Dendritic cell treated with granulocyte-macrophage colony-stimulating factor and Interleukin-4, amounts not matched to agents 40 ng/mL and 50 ng/mL, for 4 days (primary cell): ENCODE results near the gene TP53BP2.
"Not testable (repeated sequence)": the region's sequence is repeated elsewhere in the genome, so short reads cannot be mapped to it uniquely, and the experiment has no call there.

Source experiments
- H3K27ac Mint-ChIP-seq: one replicate; pipeline ENCODE4 v1.8.0; 2022; ENCODE audit warnings: mild to moderate bottlenecking, mixed read lengths
- H3K27me3 Mint-ChIP-seq: one replicate; pipeline ENCODE4 v1.8.0; 2022; ENCODE audit warnings: mild to moderate bottlenecking, mixed read lengths
- H3K36me3 Mint-ChIP-seq: one replicate; pipeline ENCODE4 v1.8.0; 2022; ENCODE audit warnings: low read depth, mixed read lengths
- H3K4me1 Mint-ChIP-seq: one replicate; pipeline ENCODE4 v1.8.0; 2022; ENCODE audit warnings: low read depth, mixed read lengths
- H3K4me3 Mint-ChIP-seq: one replicate; pipeline ENCODE4 v1.8.0; 2022; ENCODE audit warnings: mild to moderate bottlenecking, moderate library complexity, mixed read lengths
- H3K9me3 Mint-ChIP-seq: one replicate; pipeline ENCODE4 v1.8.0; 2022; ENCODE audit warnings: mixed read lengths
- intact Hi-C: fragments of 100-400 bp; cut with micrococcal nuclease; formaldehyde crosslinking; loops from one replicate; pipeline ENCODE4 v1.15.0; 2022

Gene TP53BP2

GRCh38 chr1:223832637-223832943, 13.2 kb downstream of the TP53BP2 start:
- H3K27ac Mint-ChIP-seq = peak overlapping the region; percentile 89

GRCh38 chr1:223831755-223832636, 13.8 kb downstream of the TP53BP2 start:
- Mint-ChIP-seq H3K4me3 (peak overlapping the region; percentile 65), H3K4me1 (peaks cover 21% of the 10 kb centered on the region), H3K36me3 (peaks cover 6% of the 10 kb centered on the region), H3K27me3 (no peaks in the 10 kb centered on the region), H3K27ac (peak overlapping the region; percentile 89), H3K9me3 (no peaks in the 10 kb centered on the region)
- intact Hi-C loops = loop anchor here (2.0 kb wide), 1 partner anchor 13 kb away; the partner anchor contains the start of gene TP53BP2

More at GRCh38 chr1:223832637-223832943, 13.2 kb downstream of the TP53BP2 start:
- no peaks in the 10 kb centered on the region for H3K9me3 Mint-ChIP-seq
- H3K27me3 Mint-ChIP-seq = no peaks in the 10 kb centered on the region
- intact Hi-C loops = no loop called here
- peaks cover 6% of the 10 kb centered on the region for H3K36me3 Mint-ChIP-seq
- peaks cover 18% of the 10 kb centered on the region for H3K4me1 Mint-ChIP-seq
- H3K4me3 Mint-ChIP-seq = peak overlapping the region; percentile 50

- H3K9me3 Mint-ChIP-seq = no peaks in the 10 kb centered on the region
- H3K27ac Mint-ChIP-seq = peak overlapping the region; percentile 65
- no peak overlapping the region for H3K4me3 Mint-ChIP-seq
- intact Hi-C loops = loop anchor here (2.0 kb wide), 1 partner anchor 15 kb away; the partner anchor contains the start of gene TP53BP2
- H3K36me3 Mint-ChIP-seq = peaks cover 6% of the 10 kb centered on the region
- H3K27me3 Mint-ChIP-seq = no peaks in the 10 kb centered on the region
- peaks cover 45% of the 10 kb centered on the region for H3K4me1 Mint-ChIP-seq
Observed at GRCh38 chr1:223829678-223830077, 16.1 kb downstream of the TP53BP2 start.

GRCh38 chr1:223828162-223828848, 17.4 kb downstream of the TP53BP2 start:
- Mint-ChIP-seq H3K27ac (no peak overlapping the region), H3K36me3 (peaks cover 6% of the 10 kb centered on the region), H3K27me3 (no peaks in the 10 kb centered on the region), H3K9me3 (no peaks in the 10 kb centered on the region), H3K4me3 (no peak overlapping the region), H3K4me1 (peaks cover 49% of the 10 kb centered on the region)
- intact Hi-C loops = no loop called here

GRCh38 chr1:223827193-223827663, 18.5 kb downstream of the TP53BP2 start:
- Mint-ChIP-seq H3K27ac (peak overlapping the region; percentile 65), H3K4me1 (peaks cover 55% of the 10 kb centered on the region), H3K4me3 (no peak overlapping the region), H3K9me3 (no peaks in the 10 kb centered on the region), H3K36me3 (peaks cover 6% of the 10 kb centered on the region), H3K27me3 (no peaks in the 10 kb centered on the region)
- intact Hi-C loops = no loop called here

GRCh38 chr1:223825767-223826748, 19.7 kb downstream of the TP53BP2 start:
- H3K36me3 Mint-ChIP-seq = peaks cover 11% of the 10 kb centered on the region
- intact Hi-C loops = no loop called here
- peak overlapping the region; percentile 18 for H3K4me3 Mint-ChIP-seq
- peaks cover 55% of the 10 kb centered on the region for H3K4me1 Mint-ChIP-seq
- H3K27me3 Mint-ChIP-seq = no peaks in the 10 kb centered on the region
- no peaks in the 10 kb centered on the region for H3K9me3 Mint-ChIP-seq
- H3K27ac Mint-ChIP-seq = peak overlapping the region; percentile 65

- peaks cover 24% of the 10 kb centered on the region for H3K36me3 Mint-ChIP-seq
- H3K9me3 Mint-ChIP-seq = no peaks in the 10 kb centered on the region
- no peaks in the 10 kb centered on the region for H3K27me3 Mint-ChIP-seq
- intact Hi-C loops = no loop called here
- H3K4me3 Mint-ChIP-seq = no peak overlapping the region
- H3K4me1 Mint-ChIP-seq = peaks cover 60% of the 10 kb centered on the region
- H3K27ac Mint-ChIP-seq = peak overlapping the region; percentile 15
Observed at GRCh38 chr1:223824712-223825111, 21.0 kb downstream of the TP53BP2 start.

GRCh38 chr1:223824287-223824686, 21.5 kb downstream of the TP53BP2 start:
- Mint-ChIP-seq H3K27ac (no peak overlapping the region), H3K9me3 (no peaks in the 10 kb centered on the region), H3K36me3 (peaks cover 28% of the 10 kb centered on the region), H3K4me1 (peaks cover 60% of the 10 kb centered on the region), H3K4me3 (no peak overlapping the region), H3K27me3 (no peaks in the 10 kb centered on the region)
- intact Hi-C loops = no loop called here

GRCh38 chr1:223820971-223821370, 24.8 kb downstream of the TP53BP2 start:
- H3K4me3 Mint-ChIP-seq = no peak overlapping the region
- peaks cover 44% of the 10 kb centered on the region for H3K36me3 Mint-ChIP-seq
- H3K9me3 Mint-ChIP-seq = no peaks in the 10 kb centered on the region
- H3K27me3 Mint-ChIP-seq = no peaks in the 10 kb centered on the region
- H3K4me1 Mint-ChIP-seq = peaks cover 43% of the 10 kb centered on the region
- intact Hi-C loops = no loop called here
- H3K27ac Mint-ChIP-seq = no peak overlapping the region

GRCh38 chr1:223820515-223820858, 25.3 kb downstream of the TP53BP2 start:
- intact Hi-C loops = no loop called here
- H3K27me3 Mint-ChIP-seq = no peaks in the 10 kb centered on the region
- peaks cover 47% of the 10 kb centered on the region for H3K36me3 Mint-ChIP-seq
- no peak overlapping the region for H3K4me3 Mint-ChIP-seq
- H3K9me3 Mint-ChIP-seq = no peaks in the 10 kb centered on the region
- H3K4me1 Mint-ChIP-seq = peaks cover 41% of the 10 kb centered on the region
- no peak overlapping the region for H3K27ac Mint-ChIP-seq

- peaks cover 47% of the 10 kb centered on the region for H3K36me3 Mint-ChIP-seq
- peaks cover 41% of the 10 kb centered on the region for H3K4me1 Mint-ChIP-seq
- H3K9me3 Mint-ChIP-seq = no peaks in the 10 kb centered on the region
- no peak overlapping the region for H3K27ac Mint-ChIP-seq
- intact Hi-C loops = loop anchor here (10.0 kb wide), 1 partner anchor 515 kb away; the partner anchor contains the start of gene NVL
- H3K4me3 Mint-ChIP-seq = no peak overlapping the region
- H3K27me3 Mint-ChIP-seq = no peaks in the 10 kb centered on the region
Observed at GRCh38 chr1:223819730-223820514, 25.8 kb downstream of the TP53BP2 start.

GRCh38 chr1:223817265-223817664, 28.5 kb downstream of the TP53BP2 start:
- intact Hi-C loops = loop anchor here (10.0 kb wide), 1 partner anchor 518 kb away; the partner anchor contains the start of gene NVL
- H3K4me3 Mint-ChIP-seq, H3K9me3 Mint-ChIP-seq, H3K27ac Mint-ChIP-seq, H3K27me3 Mint-ChIP-seq: not testable (repeated sequence)
- Mint-ChIP-seq H3K36me3 (peaks cover 70% of the 10 kb centered on the region), H3K4me1 (peaks cover 34% of the 10 kb centered on the region)

- H3K27ac Mint-ChIP-seq = no peak overlapping the region
- H3K36me3 Mint-ChIP-seq = peaks cover 71% of the 10 kb centered on the region
- no peaks in the 10 kb centered on the region for H3K9me3 Mint-ChIP-seq
- H3K27me3 Mint-ChIP-seq = no peaks in the 10 kb centered on the region
- peaks cover 34% of the 10 kb centered on the region for H3K4me1 Mint-ChIP-seq
- intact Hi-C loops = loop anchor here (10.0 kb wide), 1 partner anchor 519 kb away; the partner anchor contains the start of gene NVL
- no peak overlapping the region for H3K4me3 Mint-ChIP-seq
Observed at GRCh38 chr1:223815865-223816264, 29.9 kb downstream of the TP53BP2 start.
